SHP77 treated with DMSO at 0.1 percent for 48 hours (cell line): ENCODE results near the gene PUSL1.
"Not testable (repeated sequence)": the region's sequence is repeated elsewhere in the genome, so short reads cannot be mapped to it uniquely, and the experiment has no call there.

ENCODE experiments used
- DNase-seq: peaks from one replicate; lab custom pipeline; 2025; lab: John Stamatoyannopoulos, UW

Gene PUSL1

GRCh38 chr1:1310476-1311053 lies 2.2 kb downstream of the PUSL1 start:
- no peak for DNase-seq

GRCh38 chr1:1311107-1312104 lies 3.0 kb downstream of the PUSL1 start:
- DNase-seq = no peak

GRCh38 chr1:1312450-1313314 lies 4.3 kb downstream of the PUSL1 start:
- DNase-seq = no peak

- DNase-seq = no peak
These were observed 5.3 kb downstream of the PUSL1 start for GRCh38 chr1:1313500-1314236.

GRCh38 chr1:1314237-1314586 lies 5.8 kb downstream of the PUSL1 start:
- DNase-seq = no peak

- no peak for DNase-seq
These were observed 6.4 kb downstream of the PUSL1 start for GRCh38 chr1:1314678-1315335.

- no peak for DNase-seq
These were observed 7.1 kb downstream of the PUSL1 start for GRCh38 chr1:1315435-1315954.

GRCh38 chr1:1316199-1316598 lies 7.8 kb downstream of the PUSL1 start:
- not testable (repeated sequence) for DNase-seq

- DNase-seq = no peak
These were observed 9.0 kb downstream of the PUSL1 start for GRCh38 chr1:1317420-1317819.

GRCh38 chr1:1318131-1318652 lies 9.8 kb downstream of the PUSL1 start:
- peak; percentile 44 for DNase-seq

- DNase-seq = no peak
These were observed 10.6 kb downstream of the PUSL1 start for GRCh38 chr1:1318777-1319645.

GRCh38 chr1:1319646-1319941 lies 11.2 kb downstream of the PUSL1 start:
- no peak for DNase-seq

GRCh38 chr1:1320666-1321448 lies 12.5 kb downstream of the PUSL1 start:
- no peak for DNase-seq

- no peak for DNase-seq
These were observed 13.1 kb downstream of the PUSL1 start for GRCh38 chr1:1321477-1321876.

- DNase-seq = no peak
These were observed 14.0 kb downstream of the PUSL1 start for GRCh38 chr1:1322418-1322817.

- no peak for DNase-seq
These were observed 14.6 kb downstream of the PUSL1 start for GRCh38 chr1:1322952-1323351.

GRCh38 chr1:1324084-1324523 lies 15.7 kb downstream of the PUSL1 start:
- no peak for DNase-seq

- DNase-seq = peak; percentile 56
These were observed 16.3 kb downstream of the PUSL1 start, which contains the start of the genes CPTP and INTS11 for GRCh38 chr1:1324524-1325287. Gene CPTP, plus strand, starts transcription at chr1:1324802. Its CDS starts 2,109 bp downstream, at chr1:1326911. Gene INTS11, minus strand, starts transcription at chr1:1324660. Its CDS starts 52 bp downstream, at chr1:1324608.
